ENCODE measurements around the gene ZNF598.

Gene ZNF598

DNA sequence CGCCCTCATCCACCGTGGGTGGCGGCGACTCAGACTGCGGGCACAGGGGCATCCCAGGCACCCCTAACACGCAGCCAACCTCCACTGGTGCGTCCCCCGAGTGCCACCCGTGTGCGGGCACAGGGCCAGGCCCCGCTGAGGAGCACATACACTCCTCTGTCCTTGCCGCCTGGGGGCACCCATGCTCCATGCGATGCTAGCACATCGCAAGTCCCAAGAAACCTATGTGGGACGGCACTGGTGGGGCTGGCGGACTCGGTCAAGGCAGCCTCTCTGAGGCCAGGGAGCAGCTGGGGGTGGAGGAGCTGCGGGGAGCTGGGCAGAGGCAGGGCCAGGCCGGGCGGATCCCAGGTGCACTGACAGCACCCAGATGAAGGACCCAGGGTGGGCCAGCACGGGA is 4.0 kb downstream of the ZNF598 start:
- DNase-seq, result no peak

DNA sequence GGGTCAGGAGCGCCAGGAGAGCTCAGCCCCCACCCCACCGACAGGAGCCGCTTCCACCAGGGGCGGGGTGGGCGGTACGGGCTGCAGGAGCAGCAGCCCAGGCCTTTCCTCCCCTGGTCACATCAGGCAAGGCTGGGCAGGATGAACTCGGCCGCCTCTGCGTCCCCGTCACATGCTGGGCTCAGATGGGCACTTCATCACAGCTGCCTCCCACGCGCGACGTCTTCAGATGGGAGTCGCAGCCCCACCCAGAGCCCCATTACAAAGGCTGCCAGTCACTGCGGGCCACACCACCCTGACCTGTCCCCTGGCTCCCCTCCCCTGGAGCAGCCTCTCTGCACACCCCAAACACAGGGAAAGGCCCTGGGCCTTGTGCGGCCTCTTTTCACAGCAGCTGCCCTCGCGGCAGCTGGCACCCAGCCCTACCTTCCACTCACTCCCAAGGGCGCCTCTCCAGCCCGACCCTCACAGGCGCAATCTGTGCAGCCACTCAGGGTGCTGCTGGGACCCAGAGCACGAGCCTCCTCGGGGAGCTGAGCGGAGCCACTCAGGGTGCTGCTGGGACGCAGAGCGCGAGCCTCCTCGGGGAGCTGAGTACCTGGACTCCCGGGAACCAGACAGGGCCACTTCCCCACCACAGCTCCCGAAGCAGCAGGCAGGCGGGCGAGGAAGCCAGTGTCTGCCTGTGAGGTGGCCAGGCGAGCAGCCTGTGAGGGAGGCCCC is 4.7 kb downstream of the ZNF598 start:
- DNase-seq, result no peak

DNA sequence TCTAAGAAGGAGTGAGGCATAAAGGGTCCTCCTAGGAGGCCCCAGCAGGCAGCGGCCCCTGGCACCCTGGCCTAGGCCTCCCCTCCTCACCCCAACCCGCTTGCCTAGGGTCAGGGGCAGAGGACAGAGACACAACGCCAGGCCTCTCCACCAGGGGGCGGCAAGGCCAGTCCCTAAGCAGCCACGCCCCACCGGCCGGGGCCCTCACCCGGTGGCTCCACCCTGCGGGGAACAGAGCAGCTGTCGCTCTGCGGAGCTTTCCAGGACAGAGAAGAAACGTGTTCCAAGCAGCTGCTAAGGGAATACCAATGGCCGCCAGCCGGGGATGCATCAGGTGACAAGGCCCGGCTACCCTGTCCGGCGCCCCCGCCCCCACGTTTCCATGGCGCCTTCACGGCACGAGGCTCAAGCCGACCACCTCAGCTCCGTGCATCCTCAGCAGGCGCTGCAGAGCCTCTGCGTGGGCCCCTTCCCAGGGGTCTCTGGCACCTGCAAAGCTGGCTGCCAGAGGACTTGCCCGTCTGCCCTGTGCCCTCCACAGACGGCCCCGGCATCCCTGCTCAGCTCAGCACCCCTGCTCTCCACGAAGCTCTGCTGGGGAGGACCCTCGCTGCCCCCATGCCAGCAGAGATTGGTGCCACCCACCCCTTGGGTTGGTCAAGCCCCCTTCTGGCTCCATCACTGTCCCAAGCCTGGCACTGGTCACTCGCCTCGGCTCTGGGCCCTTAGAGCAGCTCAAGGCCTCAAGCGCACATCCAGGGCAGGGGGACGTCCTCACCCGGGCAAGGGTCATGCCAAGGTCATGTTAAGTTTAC is 5.6 kb downstream of the ZNF598 start:
- peak; percentile 86 for DNase-seq

DNA sequence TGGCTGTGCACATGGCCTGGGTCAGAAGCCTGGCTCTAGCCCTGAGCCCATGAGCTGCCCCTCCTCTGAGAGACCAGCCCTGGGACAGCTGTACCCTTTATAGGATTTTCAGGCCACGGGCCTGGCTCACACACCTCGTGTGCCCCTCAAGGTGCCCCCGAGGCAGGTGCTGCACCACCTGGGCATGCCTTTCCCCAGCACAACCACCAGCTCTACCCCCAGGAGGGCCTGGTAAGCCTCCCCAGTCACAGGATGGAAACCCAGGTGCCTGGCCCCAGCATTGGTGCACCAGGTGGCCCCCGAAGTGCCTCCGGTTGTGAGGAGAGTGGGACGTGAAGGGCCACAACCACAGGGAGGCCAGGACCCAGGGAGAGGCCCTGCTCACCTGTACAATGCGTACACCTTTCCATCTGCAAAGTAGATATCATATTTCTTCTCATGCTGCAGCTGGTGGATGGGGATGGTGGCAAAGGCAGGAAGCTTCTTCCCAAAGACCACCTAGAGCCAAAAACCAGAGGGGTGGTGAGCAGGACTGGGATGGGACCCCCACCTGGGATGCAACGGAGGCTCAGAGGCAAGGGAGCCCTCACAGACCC is 6.3 kb downstream of the ZNF598 start:
- DNase-seq, result no peak

DNA sequence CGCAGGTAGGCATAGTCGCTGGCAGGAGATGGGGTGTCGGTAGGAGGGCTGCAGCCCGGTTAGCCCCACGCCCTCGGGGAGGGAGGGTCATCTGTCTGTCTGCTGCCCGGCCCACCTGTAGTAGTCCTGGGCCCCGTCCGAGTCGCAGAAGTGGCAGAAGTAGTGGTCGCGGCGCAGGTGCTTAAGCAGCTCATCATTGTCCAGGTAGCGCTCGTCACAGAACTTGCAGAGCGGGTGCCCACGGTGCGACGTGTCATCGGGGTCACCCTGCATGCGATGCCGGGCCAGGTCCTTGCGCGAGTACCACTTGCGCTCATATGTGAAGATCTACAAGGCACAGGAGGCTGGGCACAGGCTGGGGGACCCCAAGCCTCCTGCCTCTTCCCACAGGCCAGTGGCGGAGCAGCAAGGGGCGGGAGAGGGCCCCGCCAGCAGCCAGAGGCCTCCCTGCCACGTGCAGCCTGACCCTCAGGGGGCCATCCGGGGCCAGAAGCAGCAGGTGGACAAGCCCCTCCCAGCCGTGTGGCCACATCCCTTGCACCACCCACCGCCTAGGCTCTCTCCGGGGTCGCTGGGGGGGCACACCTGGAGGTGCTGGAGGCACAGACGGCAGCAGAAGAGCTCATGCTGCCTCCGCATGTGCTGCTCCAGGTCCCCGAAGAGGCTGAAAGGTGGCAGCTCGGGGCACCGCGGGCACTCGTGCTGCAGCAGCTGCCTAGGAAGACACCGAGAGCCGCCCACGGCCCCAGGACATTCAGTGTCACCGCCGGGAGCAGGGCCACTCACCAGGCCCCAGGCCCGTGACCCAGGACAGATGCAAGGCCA is 7.0 kb downstream of the ZNF598 start:
- no peak for DNase-seq

DNA sequence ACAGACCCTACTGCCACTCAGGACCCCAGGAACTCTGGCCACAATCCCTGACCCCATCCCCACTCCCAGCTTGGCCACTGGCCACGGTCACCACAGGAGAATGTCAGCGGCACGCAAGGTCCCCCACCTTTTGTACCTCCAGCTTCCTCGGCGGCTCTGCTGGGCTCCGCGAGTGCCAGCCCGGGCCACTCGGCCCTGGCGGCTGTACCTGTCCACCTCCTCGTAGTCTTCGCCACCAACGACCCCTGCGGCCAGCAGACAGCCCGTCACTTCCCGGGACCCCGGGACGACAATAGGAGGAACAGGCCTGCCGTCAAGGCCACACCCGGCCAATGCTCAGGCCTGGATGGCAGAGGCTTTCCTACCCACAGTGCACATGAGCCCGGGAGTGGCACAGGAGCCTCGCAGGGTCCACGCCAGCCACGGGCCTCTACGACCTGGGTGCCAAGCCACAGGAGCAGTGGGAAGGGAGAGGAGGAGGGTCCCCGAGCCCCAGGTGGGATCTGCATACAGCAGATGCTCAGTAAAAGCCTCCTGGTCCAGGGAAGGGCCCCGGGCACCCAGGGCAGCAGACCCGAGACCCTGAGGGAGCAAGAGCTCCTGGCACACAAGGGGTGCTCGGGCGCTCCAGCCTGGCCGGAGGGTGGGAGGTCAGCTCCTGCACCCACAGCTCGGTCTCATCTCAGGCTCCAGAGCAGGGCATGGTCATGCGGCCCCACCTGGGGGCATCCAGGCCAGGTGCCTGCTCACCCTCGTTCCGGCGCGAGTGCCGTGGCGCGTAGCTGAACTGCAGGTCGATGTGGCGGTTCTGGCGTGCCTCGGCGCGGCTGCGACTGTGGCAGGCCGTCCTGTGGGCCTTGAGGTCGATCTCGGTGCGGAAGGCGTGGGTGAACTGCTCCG is 7.9 kb downstream of the ZNF598 start:
- no peak for DNase-seq

DNA sequence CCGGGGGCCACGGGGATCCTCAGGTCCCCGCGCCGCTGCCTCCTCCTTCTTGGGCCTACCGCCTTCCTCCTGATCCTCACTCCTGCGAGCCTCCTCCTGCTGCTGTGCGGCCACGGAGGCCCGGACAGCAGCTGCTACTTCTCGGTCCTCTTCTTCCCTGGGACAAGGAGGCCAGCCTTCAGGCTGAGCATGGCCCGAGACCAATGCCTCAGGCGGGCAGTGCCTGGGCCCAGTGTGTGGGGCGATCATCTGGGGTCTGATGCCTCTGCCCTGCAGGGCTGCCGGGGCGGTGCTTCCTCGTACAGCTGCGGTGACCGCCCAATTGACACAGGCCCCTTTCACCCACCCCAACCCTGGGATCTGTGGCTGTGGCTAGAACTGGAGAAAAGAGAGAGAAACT is 8.6 kb downstream of the ZNF598 start:
- no peak for DNase-seq

DNA sequence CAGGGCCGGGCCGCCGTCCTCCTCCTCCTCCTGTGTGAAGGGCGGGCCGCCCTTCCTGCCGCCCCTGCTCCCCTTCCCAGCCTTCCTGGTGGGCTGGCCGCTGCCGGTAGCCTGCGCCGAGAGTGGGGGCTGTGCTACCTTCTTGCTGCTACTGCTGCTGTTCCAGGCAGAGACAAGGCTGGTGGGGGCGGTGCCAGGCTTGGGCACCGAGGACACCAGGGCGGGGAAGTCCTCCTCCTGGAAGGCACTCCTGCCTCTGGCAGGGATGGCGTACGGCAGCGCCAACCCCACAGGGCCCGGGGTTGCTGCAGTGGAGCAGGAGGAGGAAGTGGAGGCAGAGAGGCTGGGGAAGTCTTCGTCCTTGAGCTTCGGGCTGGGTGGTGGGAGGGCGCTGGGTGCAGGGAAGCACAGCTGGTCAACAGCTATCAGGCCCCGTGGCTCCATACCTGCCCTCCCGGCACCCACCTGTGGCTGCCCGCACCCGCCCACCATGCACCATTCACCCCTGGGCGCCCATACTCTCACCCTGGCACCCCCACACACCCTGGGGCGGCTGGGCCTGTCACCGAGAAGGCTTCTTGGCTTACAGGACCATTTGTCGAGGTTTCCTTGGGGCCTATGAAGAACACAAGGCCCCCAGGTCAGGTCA is 9.6 kb downstream of the ZNF598 start:
- DNase-seq, result no peak

DNA sequence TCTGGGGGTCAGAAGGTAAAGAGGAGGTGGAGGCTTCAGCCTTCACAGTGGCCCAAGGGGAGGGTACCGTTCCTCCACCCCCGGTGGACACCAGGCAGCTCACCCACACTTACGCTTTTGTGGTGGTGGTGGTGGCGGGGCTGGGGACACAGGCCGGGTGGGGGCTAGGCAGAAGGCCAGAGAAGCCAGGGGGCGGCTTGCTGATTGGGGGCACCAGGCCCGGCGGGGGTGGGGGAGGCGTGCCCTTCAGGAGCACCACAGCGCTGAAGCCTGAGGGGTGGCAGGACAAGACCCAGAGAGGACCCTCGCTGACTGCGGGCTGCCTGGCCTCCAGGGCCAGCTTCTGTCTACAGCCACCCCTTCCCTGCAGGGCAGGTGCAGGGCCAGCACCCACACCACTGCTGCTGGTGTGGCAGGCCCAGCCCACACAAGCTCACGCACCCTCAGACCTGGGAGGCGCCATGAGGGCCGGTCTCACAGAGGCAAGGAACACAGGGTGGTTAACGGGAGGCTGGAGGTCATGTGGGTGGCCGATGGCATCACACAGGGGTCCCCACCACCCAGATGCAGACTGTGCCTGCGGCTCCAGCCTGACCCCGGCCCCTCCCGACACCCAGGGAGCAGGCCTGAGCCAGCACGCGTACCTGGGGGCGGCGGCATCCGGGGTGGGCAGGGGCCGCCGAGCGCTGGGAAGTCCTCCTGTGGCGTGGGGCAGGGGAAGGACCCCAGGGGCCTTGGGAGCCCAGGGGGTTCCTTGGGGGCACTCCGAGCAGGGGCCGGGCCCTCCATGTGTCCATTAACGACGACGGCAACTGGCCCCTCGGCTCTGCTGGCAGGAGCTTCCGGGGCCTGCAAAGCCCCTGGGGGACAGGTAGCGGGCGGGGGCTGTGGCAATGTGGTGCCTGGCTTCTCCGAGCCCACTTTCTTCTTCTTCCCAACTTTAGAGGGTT is 10.5 kb downstream of the ZNF598 start:
- no peak for DNase-seq

DNA sequence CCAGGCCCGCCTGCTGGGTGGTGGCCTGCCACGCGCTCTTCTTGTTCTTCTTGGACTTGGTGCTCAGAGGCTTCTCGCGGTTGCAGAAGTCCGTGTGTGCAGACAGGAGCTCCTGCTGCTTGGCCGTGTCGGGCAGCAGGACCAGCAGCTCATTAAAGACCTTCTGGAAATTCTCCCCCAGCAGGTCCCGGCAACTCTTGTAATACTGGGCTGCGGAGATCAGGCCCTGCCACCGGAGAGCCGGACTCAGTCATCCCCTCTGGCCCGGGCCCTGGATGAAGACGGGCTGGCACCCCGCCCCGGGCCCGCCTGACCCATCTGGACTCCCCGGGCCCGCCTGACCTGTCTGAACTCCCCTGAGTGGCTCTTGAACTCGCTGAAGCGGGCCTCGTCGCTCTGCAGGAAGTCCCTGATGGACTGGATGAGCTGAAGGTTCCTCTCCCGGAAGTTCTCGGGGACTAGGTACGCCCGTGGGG is 11.2 kb downstream of the ZNF598 start:
- DNase-seq, result no peak

DNA sequence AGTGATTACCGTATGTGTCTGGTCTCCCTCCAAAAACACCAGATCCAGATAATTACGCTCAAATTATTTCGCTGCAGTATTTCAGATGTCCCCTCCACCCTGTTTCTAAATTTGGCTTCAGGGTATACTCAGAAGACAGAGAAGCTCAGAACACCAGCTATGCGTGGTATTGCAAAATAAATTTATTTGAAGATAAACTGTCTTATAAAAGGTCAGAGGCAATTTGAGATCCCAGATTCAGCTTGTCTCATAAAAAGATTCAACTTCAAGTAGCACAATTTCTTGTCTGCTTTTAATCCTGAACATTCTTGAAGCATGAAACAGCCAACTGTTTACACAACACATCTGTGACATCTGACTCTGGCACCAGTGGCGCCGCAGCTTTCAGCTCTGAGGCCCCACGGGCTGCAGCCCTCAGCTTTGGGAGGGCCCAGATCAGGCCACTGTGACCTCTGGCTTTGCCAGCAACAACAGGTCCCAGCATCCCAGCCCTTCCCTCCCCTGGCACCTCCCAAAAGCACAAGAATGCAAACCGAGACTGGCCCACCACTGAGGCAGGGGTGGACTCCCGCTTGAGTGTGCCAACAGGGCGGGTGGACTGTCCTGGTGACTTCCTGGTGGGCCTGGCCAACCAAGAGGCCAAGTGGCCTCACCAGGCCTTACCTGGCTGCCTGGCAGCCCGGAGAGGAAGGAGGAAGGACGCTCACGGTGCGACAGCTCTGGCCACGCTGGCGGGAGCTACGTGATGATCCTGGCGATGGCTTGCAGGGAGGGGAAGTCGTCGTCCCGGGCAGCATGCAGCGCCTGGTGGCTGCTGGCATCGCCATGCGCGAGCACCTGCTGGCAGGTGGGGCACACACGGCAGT is 11.9 kb downstream of the ZNF598 start:
- no peak for DNase-seq

DNA sequence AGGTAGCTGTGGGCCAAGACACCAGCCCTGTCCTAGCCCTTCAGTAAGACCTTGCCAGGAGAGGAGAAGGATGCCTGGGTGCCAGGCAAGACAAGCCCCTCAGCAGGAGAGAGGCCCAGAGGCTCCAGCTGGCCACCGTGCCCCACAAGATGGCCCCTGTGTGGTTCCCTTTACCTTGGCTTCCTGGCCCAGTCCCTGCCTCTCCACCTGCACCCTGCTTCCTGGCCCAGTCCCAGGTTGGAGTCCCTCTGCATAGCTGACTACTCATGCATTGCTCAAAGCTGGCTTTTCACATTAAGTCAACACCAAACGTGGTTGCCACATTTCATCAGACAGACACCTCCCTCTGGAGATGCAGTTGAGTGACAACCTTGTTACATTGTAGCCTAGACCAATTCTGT is 15.9 kb downstream of the ZNF598 start:
- DNase-seq, result peak; percentile 27

DNA sequence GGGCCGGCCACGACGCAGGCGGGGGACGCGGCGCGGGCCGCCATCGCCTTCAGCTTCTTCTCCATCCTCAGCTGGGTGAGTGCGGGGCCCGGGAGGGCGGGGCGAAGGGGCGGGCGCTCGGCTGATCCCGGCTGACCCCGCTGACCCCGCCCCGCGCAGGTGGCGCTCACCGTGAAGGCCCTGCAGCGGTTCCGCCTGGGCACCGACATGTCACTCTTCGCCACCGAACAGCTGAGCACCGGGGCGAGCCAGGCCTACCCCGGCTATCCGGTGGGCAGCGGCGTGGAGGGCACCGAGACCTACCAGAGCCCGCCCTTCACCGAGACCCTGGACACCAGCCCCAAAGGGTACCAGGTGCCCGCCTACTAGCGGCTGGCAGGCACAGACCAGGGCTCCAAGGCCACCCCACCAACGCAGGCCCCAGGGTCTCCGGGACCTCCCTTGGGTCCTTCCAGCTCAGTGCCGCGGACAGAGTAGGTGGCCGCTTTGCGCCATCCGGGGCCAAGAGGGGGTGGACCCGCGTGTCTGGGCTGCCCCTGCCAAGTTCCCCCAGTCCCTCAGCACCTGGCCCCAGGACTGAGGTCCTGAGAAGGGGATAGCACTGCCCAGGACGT is 16.8 kb downstream of the ZNF598 start:
- no peak for DNase-seq

DNA sequence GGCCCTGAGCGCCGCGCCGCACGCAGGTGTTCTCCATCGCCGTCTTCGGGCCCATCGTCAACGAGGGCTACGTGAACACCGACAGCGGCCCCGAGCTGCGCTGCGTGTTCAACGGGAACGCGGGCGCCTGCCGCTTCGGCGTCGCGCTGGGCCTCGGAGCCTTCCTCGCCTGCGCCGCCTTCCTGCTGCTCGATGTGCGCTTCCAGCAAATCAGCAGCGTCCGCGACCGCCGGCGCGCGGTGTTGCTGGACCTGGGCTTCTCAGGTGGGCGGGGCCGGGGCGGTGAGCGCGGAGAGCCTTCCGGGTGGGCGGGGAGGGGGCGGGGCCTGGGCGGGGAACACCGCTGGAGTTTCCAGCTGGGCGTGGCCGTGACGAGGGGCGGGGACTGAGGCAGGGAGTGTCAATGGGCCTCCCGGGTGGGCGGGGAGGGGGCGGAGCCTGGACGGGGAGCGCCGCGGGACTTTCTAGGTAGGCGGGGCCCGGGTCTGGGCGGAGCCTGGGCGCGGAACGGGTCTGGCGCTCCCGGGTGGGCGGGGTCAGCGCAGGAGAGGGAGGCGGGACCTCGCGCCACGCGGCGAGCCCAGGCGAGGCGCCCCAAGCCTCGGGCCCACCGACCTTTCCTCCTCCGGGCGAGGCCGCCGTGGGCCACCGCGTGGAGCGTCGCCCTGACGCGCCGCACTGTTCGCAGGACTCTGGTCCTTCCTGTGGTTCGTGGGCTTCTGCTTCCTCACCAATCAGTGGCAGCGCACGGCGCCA is 17.5 kb downstream of the ZNF598 start:
- DNase-seq, result peak; percentile 98

DNA sequence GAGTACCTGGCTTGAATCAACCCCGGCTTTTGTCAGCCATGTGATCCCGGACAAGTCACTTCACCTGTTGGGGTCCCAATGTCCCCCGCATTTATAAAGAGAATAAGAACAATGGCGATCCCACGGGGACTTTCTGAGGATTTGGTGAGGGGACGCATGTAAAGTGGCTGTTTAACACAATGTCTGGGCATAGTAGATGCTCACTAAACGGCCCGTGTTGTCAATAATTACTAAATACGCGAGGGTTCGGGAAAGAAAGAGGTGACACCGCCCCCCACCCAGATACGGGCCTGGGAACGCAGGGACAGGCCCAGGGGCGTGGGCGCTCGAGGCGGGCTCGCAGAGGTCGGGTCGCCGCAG is 18.1 kb downstream of the ZNF598 start:
- DNase-seq, result no peak

DNA sequence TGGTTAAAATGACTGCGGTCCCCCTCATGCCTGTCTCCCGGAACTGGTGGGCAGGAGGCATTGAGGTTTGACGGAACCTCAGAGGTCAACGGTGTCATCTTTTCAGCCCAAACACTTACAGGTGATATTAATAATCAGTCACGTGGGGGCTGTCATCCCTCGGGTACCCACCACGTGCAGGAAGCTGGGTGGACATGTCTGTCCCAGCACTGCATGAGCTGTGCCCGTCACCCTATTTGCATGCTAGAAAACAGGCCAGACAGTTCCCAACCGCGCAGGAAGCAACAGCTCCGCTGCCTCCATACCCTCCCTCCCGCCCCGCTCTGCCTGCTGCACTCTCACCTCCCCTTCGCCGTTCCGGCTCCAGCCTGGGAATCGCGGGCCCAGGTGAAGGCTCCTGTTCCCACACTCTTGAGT is 18.5 kb downstream of the ZNF598 start:
- peak; percentile 76 for DNase-seq

DNA sequence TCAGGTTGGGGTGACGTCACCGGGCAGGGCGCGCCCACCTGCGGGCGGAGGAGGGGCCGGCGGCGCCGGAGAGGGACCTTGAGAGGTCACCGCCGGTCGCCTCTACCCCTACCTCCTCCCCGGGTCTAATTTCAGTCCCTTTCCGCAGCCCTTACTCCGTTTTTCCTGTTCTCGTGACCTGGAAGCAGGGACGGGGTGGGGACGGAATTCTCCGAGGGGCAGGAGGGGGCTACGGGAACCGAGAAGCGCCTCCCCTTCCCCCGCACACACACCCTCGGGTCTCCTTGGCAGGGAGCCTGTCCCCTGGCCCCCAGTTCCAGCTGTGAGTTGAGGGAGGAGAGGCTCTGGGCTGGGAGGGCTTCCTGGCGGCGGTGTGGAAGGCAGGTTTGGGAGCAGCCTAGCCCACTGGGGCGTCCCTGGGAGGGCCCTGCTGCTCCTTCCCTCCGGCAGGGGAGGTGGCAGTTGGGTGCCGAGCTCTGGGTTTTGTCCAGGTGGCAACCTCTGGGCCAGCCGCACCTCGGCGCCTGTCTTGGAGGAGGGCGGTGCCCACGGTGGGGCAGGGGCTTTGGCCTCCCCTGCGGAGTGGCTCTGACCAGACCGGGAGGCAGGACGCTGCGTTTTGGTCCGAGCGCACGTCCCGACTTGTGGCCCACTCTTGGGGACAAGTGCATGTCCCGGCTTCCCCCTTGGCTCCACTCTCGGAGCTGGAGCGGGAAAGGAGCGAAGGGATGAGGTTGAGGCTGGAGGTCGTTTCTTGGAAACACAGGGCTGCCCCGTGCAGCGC is 19.1 kb downstream of the ZNF598 start:
- DNase-seq, result peak; percentile 64

DNA sequence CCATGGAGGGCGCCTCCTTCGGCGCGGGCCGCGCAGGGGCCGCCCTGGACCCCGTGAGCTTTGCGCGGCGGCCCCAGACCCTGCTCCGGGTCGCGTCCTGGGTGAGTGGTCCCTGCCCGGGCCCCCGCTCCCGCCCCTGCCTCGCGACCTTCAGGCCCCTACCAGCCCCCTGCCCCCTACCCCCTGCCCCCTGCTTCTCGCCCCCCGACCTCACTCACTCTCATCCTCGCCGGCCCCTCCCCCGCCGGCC is 19.6 kb downstream of the ZNF598 start:
- no peak for DNase-seq

Measured in CD4-positive, alpha-beta T cell treated with Interleukin-17A for 1 hour (primary cell).